Kidney epithelial cell (primary cell): ENCODE data around the gene CAMK2D. TPM values are rescaled to one million over a fixed set of nuclear protein-coding genes. Genes with fewer than 3 reads are reported as not detected.

Source experiments
- DNase-seq: peaks from one replicate; pipeline ENCODE4 v3.0.0-alpha.2; 2010; ENCODE audit warnings: low read depth
- H3K27me3 ChIP-seq: 2 replicates; pipeline ENCODE4 v1.6.0; 2011; ENCODE audit warnings: low read length; ENCODE audit not compliant: control insufficient read depth, insufficient read depth
- H3K36me3 ChIP-seq: 2 replicates; pipeline ENCODE4 v1.5.1; 2011; ENCODE audit warnings: low read length; ENCODE audit not compliant: control insufficient read depth, insufficient read depth
- H3K4me3 ChIP-seq: 2 replicates; pipeline ENCODE4 v1.5.1; 2011; ENCODE audit warnings: low read depth, mild to moderate bottlenecking, control low read depth, low read length
- total RNA-seq: library from RNA; depleted of rRNA; stranded (reverse); fragments of >200 nt; gene quantifications from 2 replicates; pipeline ENCODE4 v1.2.3, GENCODE V29; 2015
- TF ChIP-seq, protein P1 (sequence below): IDR thresholded peaks from 2 replicates; pipeline ENCODE4 v1.5.1; 2011; ENCODE audit warnings: mild to moderate bottlenecking, moderate library complexity, low read length, control low read depth, inconsistent platforms; ENCODE audit not compliant: insufficient read depth, poor library complexity, severe bottlenecking

CAMK2D gene
- total RNA-seq, 1 donor from 2014 or later, result 36.2 TPM

- Histone ChIP-seq H3K27me3 (no peaks in the 10 kb centered on the region), H3K4me3 (no peak overlapping the region), H3K36me3 (no peaks in the 10 kb centered on the region)
- TF ChIP-seq, protein P1, sequence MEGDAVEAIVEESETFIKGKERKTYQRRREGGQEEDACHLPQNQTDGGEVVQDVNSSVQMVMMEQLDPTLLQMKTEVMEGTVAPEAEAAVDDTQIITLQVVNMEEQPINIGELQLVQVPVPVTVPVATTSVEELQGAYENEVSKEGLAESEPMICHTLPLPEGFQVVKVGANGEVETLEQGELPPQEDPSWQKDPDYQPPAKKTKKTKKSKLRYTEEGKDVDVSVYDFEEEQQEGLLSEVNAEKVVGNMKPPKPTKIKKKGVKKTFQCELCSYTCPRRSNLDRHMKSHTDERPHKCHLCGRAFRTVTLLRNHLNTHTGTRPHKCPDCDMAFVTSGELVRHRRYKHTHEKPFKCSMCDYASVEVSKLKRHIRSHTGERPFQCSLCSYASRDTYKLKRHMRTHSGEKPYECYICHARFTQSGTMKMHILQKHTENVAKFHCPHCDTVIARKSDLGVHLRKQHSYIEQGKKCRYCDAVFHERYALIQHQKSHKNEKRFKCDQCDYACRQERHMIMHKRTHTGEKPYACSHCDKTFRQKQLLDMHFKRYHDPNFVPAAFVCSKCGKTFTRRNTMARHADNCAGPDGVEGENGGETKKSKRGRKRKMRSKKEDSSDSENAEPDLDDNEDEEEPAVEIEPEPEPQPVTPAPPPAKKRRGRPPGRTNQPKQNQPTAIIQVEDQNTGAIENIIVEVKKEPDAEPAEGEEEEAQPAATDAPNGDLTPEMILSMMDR, result no peak
- no peak for DNase-seq
These were observed 158.8 kb downstream of the CAMK2D start for GRCh38 chr4:113602646-113603228.

- TF ChIP-seq, protein P1, result no peak
- Histone ChIP-seq H3K36me3 (no peaks in the 10 kb centered on the region), H3K4me3 (no peak overlapping the region), H3K27me3 (no peaks in the 10 kb centered on the region)
- no peak for DNase-seq
These were observed 159.9 kb downstream of the CAMK2D start for GRCh38 chr4:113601636-113602035.

DNA sequence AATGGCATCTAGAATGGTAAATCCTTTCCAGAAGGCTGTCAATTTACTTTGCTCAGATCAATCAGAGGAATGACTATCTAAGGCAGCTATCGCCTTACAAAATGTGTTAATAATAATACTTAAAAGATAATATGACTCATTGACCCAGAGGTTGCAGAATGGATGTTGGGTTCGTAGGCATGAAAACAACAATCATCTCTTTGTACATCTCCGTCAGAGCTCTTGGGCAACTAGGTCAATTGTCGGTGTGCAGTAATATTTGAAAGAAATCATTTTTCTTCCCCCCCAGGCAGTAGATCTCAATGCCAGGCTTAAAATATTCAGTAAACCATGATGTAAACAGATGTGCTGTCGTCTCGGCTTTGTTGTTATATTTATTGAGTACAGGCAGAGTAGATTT lies 165.1 kb downstream of the CAMK2D start:
- no peak for DNase-seq
- Histone ChIP-seq H3K36me3 (no peaks in the 10 kb centered on the region), H3K4me3 (no peak overlapping the region), H3K27me3 (no peaks in the 10 kb centered on the region)
- TF ChIP-seq, protein P1, result no peak

DNA sequence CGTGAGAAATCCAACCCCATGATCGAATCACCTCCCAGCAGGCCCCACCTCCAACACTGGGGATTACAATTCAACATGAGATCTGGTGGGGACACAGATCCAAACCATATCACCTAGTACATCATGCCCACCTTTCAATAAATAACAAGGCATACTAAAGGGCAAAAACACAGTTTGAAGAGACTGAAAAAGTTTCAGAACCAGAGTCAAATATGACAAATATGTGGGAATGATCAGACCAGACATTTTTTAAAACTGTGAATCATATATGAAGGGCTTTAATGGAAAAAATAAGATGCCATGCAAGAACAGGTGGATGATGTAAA lies 167.3 kb downstream of the CAMK2D start:
- no peak for DNase-seq
- TF ChIP-seq, protein P1, result no peak
- Histone ChIP-seq H3K36me3 (no peaks in the 10 kb centered on the region), H3K4me3 (no peak overlapping the region), H3K27me3 (no peaks in the 10 kb centered on the region)

DNA sequence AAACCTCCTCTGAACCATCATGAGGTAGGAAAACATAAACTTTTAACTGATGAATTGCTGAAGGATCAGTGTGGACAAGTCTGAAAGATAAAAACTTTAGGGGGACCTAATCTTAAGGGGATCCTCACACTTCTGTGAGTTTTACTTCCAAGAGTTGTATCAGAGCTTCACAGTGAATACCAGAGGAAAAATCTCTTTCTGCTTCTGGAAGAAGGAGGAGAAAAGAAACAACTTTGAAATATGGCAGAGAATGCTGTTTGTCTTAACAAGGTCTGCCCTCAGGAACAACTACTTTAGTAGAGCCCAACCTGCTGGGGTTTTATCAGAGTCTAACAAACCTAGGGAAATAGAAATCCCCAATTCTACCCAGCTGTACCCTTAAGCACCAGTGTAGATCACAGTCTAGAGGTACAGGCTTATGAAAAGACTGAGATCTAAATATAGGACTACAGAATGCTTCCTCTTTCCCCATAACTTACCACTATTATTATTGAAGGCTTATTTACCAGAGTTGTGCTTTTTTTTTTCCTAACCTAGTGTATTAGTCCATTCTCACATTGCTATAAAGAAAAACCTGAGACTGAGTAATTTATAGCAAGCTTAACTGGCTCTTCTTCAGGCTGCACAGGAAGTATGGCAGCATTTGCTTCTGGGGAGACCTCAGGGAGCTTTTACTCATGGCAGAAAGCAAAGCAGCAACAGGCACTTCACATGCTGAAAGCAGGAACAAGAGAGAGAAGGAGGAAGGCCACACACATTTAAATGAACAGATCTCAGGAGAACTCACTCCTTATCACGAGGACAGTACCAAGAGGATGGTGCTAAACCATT lies 167.9 kb downstream of the CAMK2D start:
- TF ChIP-seq, protein P1, result no peak
- Histone ChIP-seq H3K36me3 (peaks cover 1% of the 10 kb centered on the region), H3K4me3 (no peak overlapping the region), H3K27me3 (no peaks in the 10 kb centered on the region)
- no peak for DNase-seq
